CD4-positive, alpha-beta T cell treated with Interleukin-17A for 1 hour (primary cell): ENCODE measurements around the gene ELAVL1.

Source experiments
- DNase-seq: peaks from one replicate; pipeline ENCODE4 v3.0.0-alpha.2; 2020

Gene ELAVL1

GRCh38 chr19:8020681-8021080, 15.2 kb upstream of the ELAVL1 start:
- no peak for DNase-seq

- DNase-seq: peak; percentile 50
Observed at GRCh38 chr19:8017808-8018207, 12.4 kb upstream of the ELAVL1 start.

- DNase-seq: peak; percentile 43
Observed at GRCh38 chr19:8004723-8005513, 523 bp downstream of the ELAVL1 start.

GRCh38 chr19:8004001-8004400, 1.4 kb downstream of the ELAVL1 start:
- no peak for DNase-seq

- peak; percentile 80 for DNase-seq
Observed at GRCh38 chr19:8001995-8002849, 3.2 kb downstream of the ELAVL1 start.

GRCh38 chr19:8001651-8001994, 3.8 kb downstream of the ELAVL1 start:
- no peak for DNase-seq

GRCh38 chr19:8000298-8001038, 5.0 kb downstream of the ELAVL1 start:
- DNase-seq: no peak

GRCh38 chr19:7999376-7999775, 6.1 kb downstream of the ELAVL1 start:
- DNase-seq: no peak

GRCh38 chr19:7997809-7998480, 7.5 kb downstream of the ELAVL1 start:
- no peak for DNase-seq

GRCh38 chr19:7996883-7997282, 8.6 kb downstream of the ELAVL1 start:
- no peak for DNase-seq

GRCh38 chr19:7995810-7996158, 9.7 kb downstream of the ELAVL1 start:
- no peak for DNase-seq

GRCh38 chr19:7994928-7995809, 10.3 kb downstream of the ELAVL1 start:
- DNase-seq: no peak

- DNase-seq: no peak
Observed at GRCh38 chr19:7994114-7994513, 11.3 kb downstream of the ELAVL1 start.

- DNase-seq: no peak
Observed at GRCh38 chr19:7993560-7993959, 11.9 kb downstream of the ELAVL1 start.

- no peak for DNase-seq
Observed at GRCh38 chr19:7992575-7992974, 12.9 kb downstream of the ELAVL1 start.

GRCh38 chr19:7989071-7989575, 16.3 kb downstream of the ELAVL1 start:
- DNase-seq: no peak

GRCh38 chr19:7988307-7988706, 17.1 kb downstream of the ELAVL1 start:
- no peak for DNase-seq

- DNase-seq: no peak
Observed at GRCh38 chr19:7987114-7987768, 18.2 kb downstream of the ELAVL1 start.

GRCh38 chr19:7986321-7987113, 18.9 kb downstream of the ELAVL1 start:
- no peak for DNase-seq

- no peak for DNase-seq
Observed at GRCh38 chr19:7985481-7985911, 19.9 kb downstream of the ELAVL1 start.
